ENCODE measurements around the gene GAS2L2.
A peak's percentile ranks its signal among the peaks of the same experiment; 100 is the strongest.

The GAS2L2 gene

DNA sequence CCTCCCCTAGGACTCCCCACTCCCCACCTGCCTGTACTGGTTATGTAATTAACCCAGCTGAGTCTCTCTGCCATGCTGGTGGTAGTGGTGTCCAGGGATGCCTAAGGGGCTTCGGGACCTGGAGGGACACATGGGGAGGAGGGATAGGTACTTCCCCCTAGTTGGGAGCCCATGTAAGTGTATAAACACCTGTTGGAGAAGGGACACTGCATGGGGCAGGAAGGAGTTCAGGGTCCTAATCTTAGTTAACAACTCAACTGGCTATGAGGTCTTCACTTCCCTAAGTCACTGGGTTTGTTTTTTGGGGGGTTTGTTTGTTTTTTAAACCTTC, 20.3 kb downstream of the GAS2L2 start (continued):
- TF ChIP-seq ZFP30 (CRISPR knock-in tag; IDR thresholded peaks at IDR 0.05) (no peak), CSDC2 (CRISPR knock-in tag; IDR thresholded peaks at IDR 0.05) (no peak), ZNF565 (CRISPR knock-in tag; conservative IDR thresholded peaks at IDR 0.05; ENCODE audit: low read depth) (no peak), ISL1 (CRISPR knock-in tag; IDR thresholded peaks at IDR 0.05) (no peak)

DNA sequence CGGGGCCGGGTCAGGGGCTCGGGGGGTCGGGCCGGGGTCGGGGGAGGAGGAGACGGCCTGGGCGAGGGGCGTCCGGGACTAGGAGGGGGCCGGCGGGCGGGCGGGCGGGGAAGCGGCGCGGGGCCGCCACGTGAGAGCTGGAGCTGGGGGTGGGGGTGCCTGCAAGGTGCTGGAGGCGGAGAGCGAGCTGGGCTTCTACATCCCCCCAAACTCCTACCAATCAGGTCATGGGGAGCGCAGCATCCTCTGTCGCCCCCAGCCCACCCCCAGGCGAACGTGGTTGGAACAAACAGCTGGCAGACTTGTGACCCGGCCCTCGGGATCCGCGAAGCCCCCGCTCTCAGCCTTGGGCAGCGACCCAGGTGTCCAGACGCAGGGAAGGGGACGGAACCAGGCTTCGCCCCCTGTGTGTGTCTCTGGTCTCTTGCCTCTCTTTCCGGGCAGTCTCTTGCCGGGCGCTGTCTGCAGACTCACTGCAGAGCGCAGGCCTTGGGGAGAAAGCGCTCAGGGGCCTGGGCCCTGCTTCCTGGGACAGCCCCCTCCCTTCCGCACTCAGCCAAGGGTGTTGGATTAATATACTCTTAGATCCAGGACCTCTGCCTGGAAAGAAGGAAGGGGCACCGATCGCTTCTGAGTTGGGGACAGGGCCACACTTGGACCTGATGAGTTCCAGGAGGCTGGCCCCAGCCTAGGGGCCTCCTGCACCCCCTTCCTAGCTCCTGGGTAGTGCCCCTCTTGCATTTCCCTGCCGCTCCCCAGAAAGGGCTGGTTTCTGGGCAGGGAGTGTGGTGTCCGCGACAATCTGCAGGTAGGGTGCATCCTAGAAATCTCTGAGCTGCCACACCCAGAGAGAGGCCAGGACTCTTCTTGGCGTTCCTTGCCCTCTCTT, 20.9 kb downstream of the GAS2L2 start:
- peak; percentile 66 for ATAC-seq
- TF ChIP-seq ZFP3 (CRISPR knock-in tag; IDR thresholded peaks at IDR 0.05) (peak; percentile 79; the same call in 1 of the 2 replicates), ISL1 (CRISPR knock-in tag; IDR thresholded peaks at IDR 0.05) (no peak)

DNA sequence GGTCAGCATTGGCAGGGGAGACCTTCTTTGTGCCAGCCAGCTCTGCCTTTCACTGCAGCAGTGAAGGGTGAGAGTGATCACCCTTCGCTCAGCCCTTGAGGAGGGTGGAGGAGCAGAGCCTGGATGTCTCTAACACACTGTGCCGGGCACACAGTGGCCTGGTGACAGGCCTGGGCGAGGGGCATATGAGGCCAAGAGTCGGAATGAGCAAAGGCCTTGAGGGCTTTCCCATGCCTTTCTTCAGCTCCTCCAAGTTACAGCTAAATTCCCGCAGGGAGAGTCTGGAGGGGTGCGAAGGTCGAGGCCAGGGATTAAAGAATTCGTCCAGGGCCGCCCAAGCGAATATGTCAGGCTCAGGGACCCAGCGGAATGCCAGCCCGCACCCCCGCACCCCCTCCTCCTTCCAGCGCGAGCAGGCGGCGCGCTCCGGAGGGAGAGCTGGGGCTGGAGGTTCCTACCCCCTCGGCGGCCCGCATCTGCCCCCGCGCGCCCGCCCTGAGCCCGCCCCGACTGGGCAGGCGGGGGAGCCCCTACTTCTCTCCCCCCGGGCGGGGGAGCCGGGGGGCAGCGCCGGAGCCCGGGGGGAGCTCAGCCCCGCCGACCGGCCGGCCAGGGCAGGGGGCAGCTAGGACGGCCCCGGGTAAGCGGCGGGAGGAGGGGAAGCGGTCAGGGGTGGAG, 21.7 kb downstream of the GAS2L2 start, which contains the start of gene RASL10B:
Gene RASL10B, plus strand, starts transcription at position 401 of the 678 bp plus-strand sequence. CDS start 3,546 bp downstream, outside the sequence.
- TF ChIP-seq, protein P1, sequence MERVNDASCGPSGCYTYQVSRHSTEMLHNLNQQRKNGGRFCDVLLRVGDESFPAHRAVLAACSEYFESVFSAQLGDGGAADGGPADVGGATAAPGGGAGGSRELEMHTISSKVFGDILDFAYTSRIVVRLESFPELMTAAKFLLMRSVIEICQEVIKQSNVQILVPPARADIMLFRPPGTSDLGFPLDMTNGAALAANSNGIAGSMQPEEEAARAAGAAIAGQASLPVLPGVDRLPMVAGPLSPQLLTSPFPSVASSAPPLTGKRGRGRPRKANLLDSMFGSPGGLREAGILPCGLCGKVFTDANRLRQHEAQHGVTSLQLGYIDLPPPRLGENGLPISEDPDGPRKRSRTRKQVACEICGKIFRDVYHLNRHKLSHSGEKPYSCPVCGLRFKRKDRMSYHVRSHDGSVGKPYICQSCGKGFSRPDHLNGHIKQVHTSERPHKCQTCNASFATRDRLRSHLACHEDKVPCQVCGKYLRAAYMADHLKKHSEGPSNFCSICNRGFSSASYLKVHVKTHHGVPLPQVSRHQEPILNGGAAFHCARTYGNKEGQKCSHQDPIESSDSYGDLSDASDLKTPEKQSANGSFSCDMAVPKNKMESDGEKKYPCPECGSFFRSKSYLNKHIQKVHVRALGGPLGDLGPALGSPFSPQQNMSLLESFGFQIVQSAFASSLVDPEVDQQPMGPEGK (CRISPR knock-in tag; IDR thresholded peaks at IDR 0.05; ENCODE audit: borderline replicate concordance) = 0 out of 2 replicates have a peak, but pooled peaks have one; percentile 31
- TF ChIP-seq BACH2 (CRISPR knock-in tag; IDR thresholded peaks at IDR 0.05; ENCODE audit: borderline replicate concordance) (no peak), CSDC2 (CRISPR knock-in tag; IDR thresholded peaks at IDR 0.05) (0 out of 2 replicates have a peak, but pooled peaks have one; percentile 44)
- ATAC-seq = peak; percentile 85

DNA sequence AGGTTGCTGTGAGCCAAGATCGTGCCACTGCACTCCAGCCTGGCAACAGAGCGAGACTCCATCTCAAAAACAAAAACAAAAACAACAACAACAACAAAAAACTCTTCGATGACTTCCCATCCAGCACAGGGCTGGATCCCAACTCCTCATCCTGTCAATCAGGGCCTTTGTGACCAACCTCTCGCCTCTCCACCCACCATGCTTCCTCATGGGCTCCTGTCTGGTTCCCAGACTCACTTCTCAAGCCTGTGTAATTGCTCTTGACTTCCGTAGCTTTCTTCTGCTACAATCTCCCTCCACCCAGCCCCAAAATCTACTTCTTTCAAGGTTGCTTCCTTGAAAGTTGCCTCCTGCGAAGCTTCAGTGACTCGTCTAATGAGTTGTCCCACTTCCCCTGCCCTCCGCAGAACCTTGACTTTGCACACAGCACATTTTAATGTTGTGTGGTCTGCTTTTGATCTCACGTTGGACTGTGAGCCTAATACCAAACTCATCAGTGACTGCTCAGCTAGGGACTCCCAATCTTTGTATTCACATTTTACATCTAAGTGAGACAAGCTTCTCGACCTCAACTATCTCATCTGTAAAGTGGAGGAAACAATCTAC, 22.5 kb downstream of the GAS2L2 start:
- TF ChIP-seq ZFP30 (CRISPR knock-in tag; IDR thresholded peaks at IDR 0.05) = no peak
- no peak for ATAC-seq

DNA sequence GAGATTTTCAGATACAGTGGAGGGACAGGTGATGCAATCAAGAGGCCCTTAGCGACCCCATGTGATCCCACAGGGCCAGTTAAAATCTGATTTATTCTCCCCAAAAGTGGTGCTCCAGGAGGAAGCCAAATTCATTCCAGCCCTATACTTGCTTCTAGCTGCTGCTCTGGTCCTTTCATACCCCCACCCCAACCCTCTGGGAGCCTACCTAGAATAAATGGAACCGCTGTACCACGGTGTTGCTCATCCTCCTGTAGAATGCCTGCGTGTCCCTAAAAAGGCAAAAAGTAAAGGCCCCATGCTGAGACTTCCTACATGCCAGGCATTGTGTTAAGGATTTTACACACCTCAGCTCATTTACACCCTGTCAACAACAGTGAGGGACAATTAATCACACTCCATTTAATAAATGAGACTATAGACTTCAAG, 23.6 kb downstream of the GAS2L2 start:
- TF ChIP-seq ZFP3 (CRISPR knock-in tag; IDR thresholded peaks at IDR 0.05) (no peak), BACH2 (CRISPR knock-in tag; IDR thresholded peaks at IDR 0.05; ENCODE audit: borderline replicate concordance) (no peak), ZNF8 (CRISPR knock-in tag; IDR thresholded peaks at IDR 0.05) (no peak)
- no peak for ATAC-seq

DNA sequence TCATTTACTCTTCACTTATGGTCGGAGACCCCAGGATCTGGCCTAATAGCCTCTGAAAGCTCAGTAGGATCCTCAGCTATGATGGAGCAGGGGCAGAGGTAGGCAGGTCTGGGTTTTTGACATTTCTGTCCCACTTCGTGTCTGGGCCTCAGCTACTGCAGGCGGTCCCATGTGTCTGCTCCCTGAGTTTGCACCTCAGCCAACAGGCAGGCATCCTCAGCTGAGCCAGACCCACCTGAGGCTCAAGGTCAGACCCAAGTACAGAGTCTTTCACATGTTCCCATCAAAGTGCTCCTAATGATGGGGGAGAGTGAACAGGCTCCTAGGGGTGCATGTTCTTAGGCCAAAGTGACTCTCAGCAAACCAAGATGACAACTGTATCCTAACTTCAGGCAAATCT, 24.5 kb downstream of the GAS2L2 start:
- ATAC-seq = no peak
- TF ChIP-seq TCF4 (CRISPR knock-in tag; IDR thresholded peaks at IDR 0.05; ENCODE audit: borderline replicate concordance) = no peak
- no peak for TF ChIP-seq RARB (CRISPR knock-in tag; IDR thresholded peaks at IDR 0.05)
- TF ChIP-seq, protein P2, sequence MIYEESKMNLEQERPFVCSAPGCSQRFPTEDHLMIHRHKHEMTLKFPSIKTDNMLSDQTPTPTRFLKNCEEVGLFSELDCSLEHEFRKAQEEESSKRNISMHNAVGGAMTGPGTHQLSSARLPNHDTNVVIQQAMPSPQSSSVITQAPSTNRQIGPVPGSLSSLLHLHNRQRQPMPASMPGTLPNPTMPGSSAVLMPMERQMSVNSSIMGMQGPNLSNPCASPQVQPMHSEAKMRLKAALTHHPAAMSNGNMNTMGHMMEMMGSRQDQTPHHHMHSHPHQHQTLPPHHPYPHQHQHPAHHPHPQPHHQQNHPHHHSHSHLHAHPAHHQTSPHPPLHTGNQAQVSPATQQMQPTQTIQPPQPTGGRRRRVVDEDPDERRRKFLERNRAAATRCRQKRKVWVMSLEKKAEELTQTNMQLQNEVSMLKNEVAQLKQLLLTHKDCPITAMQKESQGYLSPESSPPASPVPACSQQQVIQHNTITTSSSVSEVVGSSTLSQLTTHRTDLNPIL (CRISPR knock-in tag; IDR thresholded peaks at IDR 0.05; ENCODE audit: low read depth) = no peak
- TF ChIP-seq ESRRG (CRISPR knock-in tag; IDR thresholded peaks at IDR 0.05) = no peak
- no peak for TF ChIP-seq BACH2 (CRISPR knock-in tag; IDR thresholded peaks at IDR 0.05; ENCODE audit: borderline replicate concordance)
- TF ChIP-seq, protein P1 (CRISPR knock-in tag; IDR thresholded peaks at IDR 0.05; ENCODE audit: borderline replicate concordance) = no peak
- TF ChIP-seq, protein P3, sequence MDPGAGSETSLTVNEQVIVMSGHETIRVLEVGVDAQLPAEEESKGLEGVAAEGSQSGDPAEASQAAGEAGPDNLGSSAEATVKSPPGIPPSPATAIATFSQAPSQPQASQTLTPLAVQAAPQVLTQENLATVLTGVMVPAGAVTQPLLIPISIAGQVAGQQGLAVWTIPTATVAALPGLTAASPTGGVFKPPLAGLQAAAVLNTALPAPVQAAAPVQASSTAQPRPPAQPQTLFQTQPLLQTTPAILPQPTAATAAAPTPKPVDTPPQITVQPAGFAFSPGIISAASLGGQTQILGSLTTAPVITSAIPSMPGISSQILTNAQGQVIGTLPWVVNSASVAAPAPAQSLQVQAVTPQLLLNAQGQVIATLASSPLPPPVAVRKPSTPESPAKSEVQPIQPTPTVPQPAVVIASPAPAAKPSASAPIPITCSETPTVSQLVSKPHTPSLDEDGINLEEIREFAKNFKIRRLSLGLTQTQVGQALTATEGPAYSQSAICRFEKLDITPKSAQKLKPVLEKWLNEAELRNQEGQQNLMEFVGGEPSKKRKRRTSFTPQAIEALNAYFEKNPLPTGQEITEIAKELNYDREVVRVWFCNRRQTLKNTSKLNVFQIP (CRISPR knock-in tag; IDR thresholded peaks at IDR 0.05; ENCODE audit: borderline replicate concordance, low read depth) = no peak
- TF ChIP-seq ISL1 (CRISPR knock-in tag; IDR thresholded peaks at IDR 0.05) = no peak
- TF ChIP-seq ZNF565 (CRISPR knock-in tag; conservative IDR thresholded peaks at IDR 0.05; ENCODE audit: low read depth) = no peak
